ENCODE data around the gene ERC2. TPM values are rescaled to one million over a fixed set of nuclear protein-coding genes. Genes with fewer than 3 reads are reported as not detected.

Gene ERC2
- total and polyA plus RNA-seq, 9 donors: 1.2 to 9.4 (median 5.4) TPM

DNA sequence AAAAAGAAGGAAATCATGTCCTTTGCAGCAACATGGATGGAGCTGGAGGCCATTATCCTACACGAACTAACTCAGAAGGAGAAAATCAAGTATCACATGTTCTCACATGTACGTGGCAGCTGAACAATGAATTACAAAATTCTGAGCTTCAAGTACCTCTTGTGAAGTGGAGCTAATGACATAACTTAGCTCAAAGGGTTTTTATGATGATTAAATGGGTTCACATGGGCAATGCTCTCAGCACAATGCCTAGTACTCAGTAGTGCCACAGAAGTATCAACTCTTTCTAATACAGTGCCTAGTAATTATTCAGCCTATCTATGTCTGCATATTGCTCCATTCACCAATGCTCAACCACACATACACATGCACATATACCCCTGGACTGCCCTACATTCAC lies 573.7 kb downstream of the ERC2 start:
- WGBS, 3 donors: 94 to 95% (median 95%) methylated on average over 2 of the region's 2 CpGs
- intact Hi-C loops (cut with DNase I): no loop called here
- no peaks in the 10 kb centered on the region for H3K4me1 ChIP-seq (ENCODE audit: insufficient read depth)
- TF ChIP-seq EP300 (IDR thresholded peaks at IDR 0.05): no peak
- TF ChIP-seq, protein P1, sequence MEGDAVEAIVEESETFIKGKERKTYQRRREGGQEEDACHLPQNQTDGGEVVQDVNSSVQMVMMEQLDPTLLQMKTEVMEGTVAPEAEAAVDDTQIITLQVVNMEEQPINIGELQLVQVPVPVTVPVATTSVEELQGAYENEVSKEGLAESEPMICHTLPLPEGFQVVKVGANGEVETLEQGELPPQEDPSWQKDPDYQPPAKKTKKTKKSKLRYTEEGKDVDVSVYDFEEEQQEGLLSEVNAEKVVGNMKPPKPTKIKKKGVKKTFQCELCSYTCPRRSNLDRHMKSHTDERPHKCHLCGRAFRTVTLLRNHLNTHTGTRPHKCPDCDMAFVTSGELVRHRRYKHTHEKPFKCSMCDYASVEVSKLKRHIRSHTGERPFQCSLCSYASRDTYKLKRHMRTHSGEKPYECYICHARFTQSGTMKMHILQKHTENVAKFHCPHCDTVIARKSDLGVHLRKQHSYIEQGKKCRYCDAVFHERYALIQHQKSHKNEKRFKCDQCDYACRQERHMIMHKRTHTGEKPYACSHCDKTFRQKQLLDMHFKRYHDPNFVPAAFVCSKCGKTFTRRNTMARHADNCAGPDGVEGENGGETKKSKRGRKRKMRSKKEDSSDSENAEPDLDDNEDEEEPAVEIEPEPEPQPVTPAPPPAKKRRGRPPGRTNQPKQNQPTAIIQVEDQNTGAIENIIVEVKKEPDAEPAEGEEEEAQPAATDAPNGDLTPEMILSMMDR (IDR thresholded peaks at IDR 0.05): no peak
- no peaks in the 10 kb centered on the region for H3K27me3 ChIP-seq
- DNase-seq: no peak
- H3K4me3 ChIP-seq: no peak overlapping the region
- H3K36me3 ChIP-seq: no peaks in the 10 kb centered on the region
- no peaks in the 10 kb centered on the region for H3K9me3 ChIP-seq
- H3K27ac ChIP-seq: no peak overlapping the region

DNA sequence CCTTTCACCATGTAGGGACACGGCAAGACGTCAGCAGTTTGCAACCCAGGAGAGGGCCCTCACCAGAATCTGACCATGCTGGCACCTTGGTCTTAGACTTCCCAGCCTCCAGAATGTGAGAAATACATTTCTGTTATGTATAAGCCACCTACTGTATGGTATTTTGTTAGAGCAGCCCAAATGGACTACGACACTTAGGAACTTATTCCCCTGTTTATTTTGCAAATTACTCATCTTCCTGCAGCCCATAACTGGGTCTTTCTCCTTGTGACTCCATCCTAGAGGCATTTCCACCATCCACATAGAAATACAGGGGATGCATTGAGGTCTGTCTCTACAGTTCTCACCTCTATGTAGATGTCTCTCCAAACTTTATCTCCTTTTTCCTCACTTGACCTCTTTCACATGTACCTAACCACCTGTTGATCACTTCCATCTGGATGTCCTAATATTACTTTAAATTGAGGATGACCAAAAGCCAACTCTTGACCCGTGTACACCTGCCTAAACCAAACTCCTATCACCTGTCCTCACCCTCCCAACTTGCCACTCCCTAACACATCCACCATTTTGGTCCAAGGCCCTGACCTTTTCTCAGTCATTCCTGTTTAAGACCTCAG lies 575.1 kb downstream of the ERC2 start:
- Histone ChIP-seq H3K9me3 (no peaks in the 10 kb centered on the region), H3K36me3 (no peaks in the 10 kb centered on the region), H3K4me3 (no peak overlapping the region), H3K27ac (no peak overlapping the region), H3K27me3 (no peaks in the 10 kb centered on the region), H3K4me1 (ENCODE audit: insufficient read depth) (no peaks in the 10 kb centered on the region)
- 78 to 91% (median 81%) methylated on average over 4 of the region's 4 CpGs for WGBS, 3 donors
- intact Hi-C loops (cut with DNase I): no loop called here
- TF ChIP-seq EP300 (IDR thresholded peaks at IDR 0.05) (no peak), POLR2A (IDR thresholded peaks at IDR 0.05) (no peak)
- TF ChIP-seq, protein P1 (IDR thresholded peaks at IDR 0.05): no peak
- no peak for DNase-seq

DNA sequence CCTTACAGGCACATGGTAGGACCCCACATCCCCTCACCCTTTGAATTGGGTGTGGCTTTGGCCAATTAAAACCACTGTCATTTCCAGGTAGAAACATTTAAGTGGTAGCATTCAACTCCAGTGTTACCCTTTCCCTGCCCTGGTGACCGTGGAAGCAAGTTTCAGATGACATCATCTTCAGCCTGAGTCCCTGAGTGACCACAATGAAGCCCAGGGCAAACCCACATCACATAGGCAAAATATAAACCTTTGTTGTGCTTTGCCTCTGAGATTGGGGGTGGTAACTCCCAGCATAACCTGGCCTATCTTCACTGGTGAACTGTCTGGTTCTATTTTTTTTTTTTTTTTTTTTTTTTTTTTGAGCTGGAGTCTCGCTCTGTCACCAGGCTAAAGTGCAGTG lies 577.2 kb downstream of the ERC2 start:
- TF ChIP-seq EP300 (IDR thresholded peaks at IDR 0.05): no peak
- TF ChIP-seq, protein P1 (IDR thresholded peaks at IDR 0.05): no peak
- TF ChIP-seq POLR2A (IDR thresholded peaks at IDR 0.05): no peak
- no peak for DNase-seq
- no peaks in the 10 kb centered on the region for H3K4me1 ChIP-seq (ENCODE audit: insufficient read depth)
- H3K27ac ChIP-seq: no peak overlapping the region
- intact Hi-C loops (cut with DNase I): no loop called here
- H3K9me3 ChIP-seq: no peaks in the 10 kb centered on the region
- H3K27me3 ChIP-seq: no peaks in the 10 kb centered on the region
- no peak overlapping the region for H3K4me3 ChIP-seq
- H3K36me3 ChIP-seq: no peaks in the 10 kb centered on the region
- WGBS, 3 donors: 86 to 94% (median 88%) methylated on average over 2 of the region's 2 CpGs

DNA sequence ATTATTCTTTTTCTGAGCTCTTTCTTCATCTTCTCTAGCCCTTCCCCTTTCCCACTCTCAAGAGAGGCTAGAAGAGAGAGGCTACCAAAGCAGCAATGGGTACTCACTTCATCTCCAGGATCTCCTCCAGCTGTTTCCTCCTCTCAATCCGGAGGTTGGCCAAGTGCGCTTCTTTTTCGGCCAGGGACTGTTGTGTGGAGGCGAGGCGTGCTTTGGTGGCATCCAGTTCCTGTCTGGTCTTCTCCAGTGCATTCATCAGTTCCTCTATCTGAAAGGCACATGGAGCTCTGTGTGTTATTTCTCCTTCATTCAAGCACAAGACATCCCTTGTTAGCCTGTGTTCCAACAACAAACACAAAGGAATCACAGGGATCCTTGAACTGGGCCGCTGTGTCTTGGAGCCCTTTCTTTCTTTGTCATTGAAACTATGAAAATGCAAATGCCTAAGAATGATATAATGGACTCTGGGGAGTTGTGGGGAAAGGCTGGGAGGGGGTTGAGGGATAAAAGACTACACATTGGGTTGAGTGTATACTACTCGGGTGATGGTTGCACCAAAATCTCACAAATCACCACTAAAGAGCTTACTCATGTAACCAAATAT lies 579.9 kb downstream of the ERC2 start:
- WGBS, 3 donors: 88 to 92% (median 91%) methylated on average over 7 of the region's 7 CpGs
- Histone ChIP-seq H3K27ac (no peak overlapping the region), H3K9me3 (no peaks in the 10 kb centered on the region), H3K27me3 (no peaks in the 10 kb centered on the region), H3K4me3 (no peak overlapping the region), H3K36me3 (no peaks in the 10 kb centered on the region), H3K4me1 (ENCODE audit: insufficient read depth) (no peaks in the 10 kb centered on the region)
- intact Hi-C loops (cut with DNase I): no loop called here
- TF ChIP-seq EP300 (IDR thresholded peaks at IDR 0.05) (no peak), POLR2A (IDR thresholded peaks at IDR 0.05) (no peak)
- TF ChIP-seq, protein P1 (IDR thresholded peaks at IDR 0.05): no peak
- no peak for DNase-seq

All from ovary (tissue), 9 donors.